H1 (cell line): ENCODE results near the gene TCF7. TPM values are rescaled to one million over a fixed set of nuclear protein-coding genes. Genes with fewer than 3 reads are reported as not detected.

Experiments used
- CTCF ChIA-PET: fragments of 300-600 bp; sonication (Branson Sonifier 250); formaldehyde crosslinking; loops from one replicate; lab custom pipeline; 2021; ENCODE audit not compliant: partially characterized antibody; lab: Charles Lee
- POLR2A ChIA-PET: fragments of 300-600 bp; sonication (Branson Sonifier 250); formaldehyde crosslinking; loops from one replicate; lab custom pipeline; 2021; ENCODE audit warnings: inconsistent platforms; ENCODE audit not compliant: partially characterized antibody; lab: Charles Lee
- DNase-seq, 2 experiments: peaks; one replicate each; pipeline versions ENCODE4 v3.0.0 to v3.0.0-alpha.2; 2010 to 2022; ENCODE audit warnings: low spot score in 2 of 2, low read depth in 1 of 2, mixed read lengths in 1 of 2
- FAIRE-seq: peaks from 2 replicates; lab custom pipeline; 2011; peaks lifted over from hg19 to GRCh38; lab: Jason Lieb, UNC
- H2AFZ ChIP-seq: 2 replicates; pipeline ENCODE4 v1.8.1; 2012; ENCODE audit warnings: low read length, inconsistent platforms
- H2AK5ac ChIP-seq: 2 replicates; pipeline ENCODE4 v1.6.1; 2013; ENCODE audit warnings: low read depth, low read length
- H2BK120ac ChIP-seq: replicated peaks from 2 replicates; pipeline ENCODE3; 2013; ENCODE audit warnings: low read depth, low read length, inconsistent platforms
- H2BK12ac ChIP-seq: 2 replicates; pipeline ENCODE4 v1.6.1; 2013; ENCODE audit warnings: low read depth, low read length
- H2BK15ac ChIP-seq: 2 replicates; pipeline ENCODE4 v1.6.1; 2013; ENCODE audit warnings: low read length
- H2BK20ac ChIP-seq: 2 replicates; pipeline ENCODE4 v1.6.1; 2013; ENCODE audit warnings: low read length
- H2BK5ac ChIP-seq: 2 replicates; pipeline ENCODE4 v1.6.1; 2013; ENCODE audit warnings: low read depth, low read length
- H3K14ac ChIP-seq: 2 replicates; pipeline ENCODE4 v1.6.1; 2013; ENCODE audit warnings: inconsistent platforms; ENCODE audit not compliant: insufficient read length
- H3K18ac ChIP-seq: 2 replicates; pipeline ENCODE4 v1.6.1; 2013; ENCODE audit warnings: low read length; ENCODE audit errors: extremely low read depth
- H3K23ac ChIP-seq: 2 replicates; pipeline ENCODE4 v1.6.1; 2013; ENCODE audit warnings: inconsistent platforms; ENCODE audit not compliant: insufficient read length
- H3K23me2 ChIP-seq: 2 replicates; pipeline ENCODE4 v1.6.1; 2013; ENCODE audit warnings: low read depth, low read length
- H3K27ac ChIP-seq: 2 replicates; pipeline ENCODE4 v1.6.1; 2011; ENCODE audit warnings: low read depth, low read length, inconsistent platforms
- H3K27me3 ChIP-seq, 4 experiments: replicated peaks in 1 of 4; 1 replicate in 1 of 4; 2 replicates in 3 of 4; pipeline versions ENCODE4 v1.6.1 to v1.8.1; 2011 to 2013; ENCODE audit warnings: low read length in 3 of 4, mild to moderate bottlenecking in 3 of 4, inconsistent platforms in 2 of 4, mixed read lengths in 2 of 4, moderate library complexity in 1 of 4; ENCODE audit not compliant: control insufficient read depth in 3 of 4, insufficient read depth in 3 of 4; ENCODE audit errors: extremely low read depth in 1 of 4
- H3K36me3 ChIP-seq, 4 experiments: 2 replicates each; pipeline versions ENCODE4 v1.6.1 to v1.8.1; 2011 to 2013; ENCODE audit warnings: mild to moderate bottlenecking in 4 of 4, low read length in 3 of 4, moderate library complexity in 2 of 4, control low read depth in 1 of 4, inconsistent platforms in 1 of 4; ENCODE audit not compliant: insufficient read depth in 4 of 4, control insufficient read depth in 2 of 4
- H3K4ac ChIP-seq: replicated peaks from 2 replicates; pipeline ENCODE3; 2013; ENCODE audit warnings: low read length, low read depth, mixed read lengths, inconsistent platforms; ENCODE audit not compliant: insufficient read length
- H3K4me1 ChIP-seq, 4 experiments: replicated peaks in 1 of 4; 1 replicate in 1 of 4; 2 replicates in 3 of 4; pipeline versions ENCODE4 v1.6.1 to v1.8.1; 2011 to 2013; ENCODE audit warnings: low read length in 3 of 4, inconsistent platforms in 2 of 4, mixed read lengths in 1 of 4; ENCODE audit not compliant: insufficient read depth in 4 of 4, control insufficient read depth in 3 of 4
- H3K4me2 ChIP-seq, 2 experiments: 2 replicates each; pipeline versions ENCODE4 v1.6.1 to v1.8.1; 2011 to 2013; ENCODE audit warnings: low read depth in 2 of 2, low read length in 2 of 2, control low read depth in 1 of 2, inconsistent platforms in 1 of 2, mild to moderate bottlenecking in 1 of 2; ENCODE audit not compliant: insufficient read depth in 1 of 2
- H3K4me3 ChIP-seq, 4 experiments: fragments of 200-600, 300-600 bp in 1 of 4; sonication (generic), shearing (Covaris generic), sonication (Bioruptor Twin) in 1 of 4; 2 replicates each; pipeline versions ENCODE4 v1.5.1 to v1.8.1; 2011 to 2016; ENCODE audit warnings: low read length in 4 of 4, low read depth in 3 of 4, control low read depth in 2 of 4, inconsistent platforms in 2 of 4, mild to moderate bottlenecking in 2 of 4, mixed read lengths in 1 of 4, moderate library complexity in 1 of 4; ENCODE audit not compliant: insufficient read depth in 2 of 4; ENCODE audit errors: extremely low read depth in 1 of 4
- H3K56ac ChIP-seq: replicated peaks from 2 replicates; pipeline ENCODE3; 2013; ENCODE audit warnings: low read depth, mild to moderate bottlenecking, mixed read lengths, low read length, inconsistent platforms; ENCODE audit not compliant: insufficient read length
- H3K79me1 ChIP-seq: 2 replicates; pipeline ENCODE4 v1.6.1; 2013; ENCODE audit warnings: low read depth, low read length, control low read depth
- H3K79me2 ChIP-seq, 2 experiments: 2 replicates each; pipeline versions ENCODE4 v1.6.1 to v1.8.1; 2012 to 2013; ENCODE audit warnings: low read length in 2 of 2, mild to moderate bottlenecking in 2 of 2, inconsistent platforms in 1 of 2; ENCODE audit not compliant: insufficient read depth in 2 of 2, control insufficient read depth in 1 of 2
- H3K9ac ChIP-seq, 4 experiments: replicated peaks in 1 of 4; 1 replicate in 1 of 4; 2 replicates in 3 of 4; pipeline versions ENCODE4 v1.6.1 to v1.8.1; 2011 to 2013; ENCODE audit warnings: low read depth in 3 of 4, low read length in 3 of 4, control low read depth in 2 of 4, mild to moderate bottlenecking in 2 of 4, moderate library complexity in 2 of 4, inconsistent platforms in 1 of 4; ENCODE audit errors: extremely low read depth in 1 of 4
- H3K9me3 ChIP-seq, 2 experiments: 2 replicates each; pipeline versions ENCODE4 v1.6.1 to v1.8.1; 2012 to 2013; ENCODE audit warnings: mild to moderate bottlenecking in 2 of 2, moderate library complexity in 2 of 2, control low read depth in 1 of 2, inconsistent platforms in 1 of 2, low read depth in 1 of 2, low read length in 1 of 2, mixed read lengths in 1 of 2; ENCODE audit not compliant: insufficient read depth in 2 of 2
- H4K20me1 ChIP-seq, 2 experiments: replicated peaks in 1 of 2; 2 replicates each; pipeline versions ENCODE3 to v1.8.1; 2011 to 2013; ENCODE audit warnings: inconsistent platforms in 2 of 2, low read length in 2 of 2, mild to moderate bottlenecking in 1 of 2; ENCODE audit not compliant: insufficient read depth in 2 of 2, control insufficient read depth in 1 of 2
- H4K5ac ChIP-seq: 2 replicates; pipeline ENCODE4 v1.6.1; 2013; ENCODE audit warnings: low read length, low read depth, mixed read lengths, inconsistent platforms; ENCODE audit not compliant: insufficient read length
- H4K8ac ChIP-seq: 2 replicates; pipeline ENCODE4 v1.8.0; 2013; ENCODE audit warnings: mild to moderate bottlenecking, moderate library complexity, low read length, inconsistent platforms; ENCODE audit not compliant: insufficient read depth; ENCODE audit errors: extremely low read depth
- H4K91ac ChIP-seq: replicated peaks from 2 replicates; pipeline ENCODE3; 2013; ENCODE audit warnings: low read length, mixed read lengths, inconsistent platforms; ENCODE audit not compliant: insufficient read length
- CREB1 ChIP-seq: IDR thresholded peaks from 2 replicates; pipeline ENCODE4 v1.6.1; 2012; ENCODE audit warnings: inconsistent platforms
- CTCF ChIP-seq, 3 experiments: IDR thresholded peaks; 1 replicate in 2 of 3; 2 replicates in 1 of 3; pipeline versions ENCODE4 v1.5.1 to v1.6.1; 2011; ENCODE audit warnings: low read length in 3 of 3, mild to moderate bottlenecking in 3 of 3, inconsistent platforms in 2 of 3, low read depth in 1 of 3, moderate library complexity in 1 of 3; ENCODE audit not compliant: insufficient read depth in 1 of 3; ENCODE audit errors: control extremely low read depth in 1 of 3
- KDM5A ChIP-seq: fragments of 200-600 bp; IDR thresholded peaks from 2 replicates; pipeline ENCODE4 v1.7.1; 2012; ENCODE audit warnings: mild to moderate bottlenecking, low read length, inconsistent platforms, mixed read lengths
- MAX ChIP-seq: IDR thresholded peaks from 2 replicates; pipeline ENCODE4 v1.6.1; 2012; ENCODE audit warnings: inconsistent platforms
- NRF1 ChIP-seq: IDR thresholded peaks from 2 replicates; pipeline ENCODE4 v1.6.1; 2011; ENCODE audit warnings: mild to moderate bottlenecking, low read depth, low read length, improper control_type of control experiment
- SIRT6 ChIP-seq: IDR thresholded peaks from one replicate; pipeline ENCODE4 v1.7.1; 2012; ENCODE audit warnings: low read length, inconsistent platforms
- TAF1 ChIP-seq: IDR thresholded peaks from 2 replicates; pipeline ENCODE4 v1.6.1; 2011; ENCODE audit warnings: mild to moderate bottlenecking, low read depth, low read length
- WGBS, 2 experiments: shearing (Covaris generic) in 1 of 2; methylation state at CpG; one replicate each; pipeline versions ENCODE4 v1.1.6 to v1.1.7; 2013 to 2015; ENCODE audit warnings: low lambda C conversion rate in 2 of 2, mixed read lengths in 2 of 2, inconsistent platforms in 1 of 2, low coverage in 1 of 2, missing lambda C conversion rate in 1 of 2; ENCODE audit not compliant: insufficient replicate concordance in 2 of 2, insufficient coverage in 1 of 2, insufficient read length in 1 of 2; ENCODE audit errors: extremely low coverage in 1 of 2, missing lambda C conversion rate in 1 of 2; 5-methylcytosine and 5-hydroxymethylcytosine counted together
- polyA plus RNA-seq, 7 experiments: library from polyadenylated mRNA; depleted of rRNA in 3 of 7; stranded (reverse) in 5 of 7; unstranded in 2 of 7; fragments of >200 nt in 5 of 7; fragments of 200-250 nt in 2 of 7; gene quantifications; 1 replicate in 5 of 7; 2 replicates in 1 of 7; 4 replicates in 1 of 7; pipeline versions ENCODE4 v1.2.1 to v1.2.3, GENCODE V29; 2011 to 2013; ENCODE audit warnings: missing spikeins in 2 of 7, mixed read lengths in 2 of 7
- total RNA-seq: library from RNA; stranded (reverse); fragmentation: NEBNext Ultra II Directional; extraction: Animal tissue kit (Norgen Biotek cat#: 25700); gene quantifications from 2 replicates; pipeline ENCODE4 v1.2.1, GENCODE V29; 2021

TCF7 gene
- total and polyA plus RNA-seq, 2 of the 8 experiments (the other 6 are each of a cell fraction or from before 2014, with no cell fraction given): 4.7 to 8.5 TPM

- Histone ChIP-seq H3K36me3 (peaks cover 6 to 73% (median 42%) of the 10 kb centered on the region in 4 experiments), H2AFZ (no peak overlapping the region), H3K56ac (no peak overlapping the region), H3K4me3 (no peak overlapping the region), H3K14ac (no peak overlapping the region), H2AK5ac (no peak overlapping the region), H2BK20ac (no peak overlapping the region), H3K4me2 (no peak overlapping the region), H3K27me3 (no peaks in the 10 kb centered on the region), H3K4ac (no peak overlapping the region), H3K23me2 (no peaks in the 10 kb centered on the region), H4K8ac (no peak overlapping the region), H2BK120ac (no peak overlapping the region), H3K79me2 (no peaks in the 10 kb centered on the region), H2BK5ac (no peak overlapping the region), H3K4me1 (no peaks in the 10 kb centered on the region), H4K20me1 (peaks cover 5 to 11% of the 10 kb centered on the region in 2 experiments), H3K9me3 (no peaks in the 10 kb centered on the region), H3K9ac (no peak overlapping the region), H4K5ac (no peak overlapping the region), H3K27ac (no peak overlapping the region), H4K91ac (no peak overlapping the region), H2BK15ac (no peak overlapping the region), H3K18ac (no peak overlapping the region), H3K79me1 (no peaks in the 10 kb centered on the region), H2BK12ac (no peak overlapping the region), H3K23ac (no peak overlapping the region)
- ChIA-PET POLR2A (interaction anchor here (0.5 to 1.2 kb wide), 5 partner anchors 9 to 185 kb away, joined by 3 read pairs; partner anchors contain the start of gene C5orf15), CTCF (interaction anchor here (0.8 to 24.3 kb wide), 9 partner anchors 8 to 157 kb away, joined by 3 to 629 read pairs (median 5); no protein-coding TSS in a partner anchor)
- WGBS, 2 experiments: 84% methylated on average over 3 of the region's 3 CpGs; no CpG with 5 or more reads in 1 of the 2 experiments
- FAIRE-seq (no peak), DNase-seq (no peak)
- TF ChIP-seq NRF1 (no peak), MAX (no peak), KDM5A (no peak), SIRT6 (no peak), TAF1 (no peak), CREB1 (no peak), CTCF (IDR thresholded peaks at IDR 0.05; ENCODE audit: control extremely low read depth in 1 of 3, insufficient read depth in 1 of 3, low read depth in 1 of 3, low read length in 3 of 3) (no peak)
Observed at GRCh38 chr5:134153241-134153640, 38.8 kb downstream of the TCF7 start.
